DOHH2 (cell line): ENCODE results near the gene HMGN1.
A peak's percentile ranks its signal among the peaks of the same experiment; 100 is the strongest.

Source experiments
- H3F3A ChIP-seq: fragments of 200-600 bp; sonication (generic), shearing (Covaris generic); 2 replicates; pipeline ENCODE4 v1.6.0; 2016; ENCODE audit warnings: antibody characterized with exemption, mild to moderate bottlenecking; ENCODE audit not compliant: control insufficient read depth, insufficient read depth
- H3K27ac ChIP-seq: fragments of 200-600 bp; sonication (generic); 2 replicates; pipeline ENCODE4 v1.5.1; 2014; ENCODE audit warnings: low read depth, mild to moderate bottlenecking, low read length, moderate library complexity
- H3K27me3 ChIP-seq: fragments of 200-600 bp; sonication (generic); 2 replicates; pipeline ENCODE4 v1.6.1; 2014; ENCODE audit warnings: mild to moderate bottlenecking, low read length, mixed read lengths; ENCODE audit not compliant: control insufficient read depth
- H3K36me3 ChIP-seq: fragments of 200-600 bp; sonication (generic); 2 replicates; pipeline ENCODE4 v1.6.1; 2014; ENCODE audit warnings: mild to moderate bottlenecking, low read length, moderate library complexity, mixed read lengths; ENCODE audit not compliant: control insufficient read depth
- H3K4me1 ChIP-seq: fragments of 200-600 bp; sonication (generic); 2 replicates; pipeline ENCODE4 v1.6.1; 2014; ENCODE audit warnings: mild to moderate bottlenecking, low read length, mixed read lengths; ENCODE audit not compliant: control insufficient read depth
- H3K4me2 ChIP-seq: fragments of 200-600 bp; sonication (generic); 2 replicates; pipeline ENCODE4 v1.6.0; 2014; ENCODE audit warnings: mild to moderate bottlenecking, low read length, moderate library complexity
- H3K4me3 ChIP-seq: fragments of 200-600 bp; sonication (generic); 2 replicates; pipeline ENCODE4 v1.5.1; 2014; ENCODE audit warnings: mild to moderate bottlenecking, low read length, mixed read lengths
- H3K79me2 ChIP-seq: fragments of 200-600 bp; sonication (generic); 2 replicates; pipeline ENCODE4 v1.6.1; 2014; ENCODE audit warnings: mild to moderate bottlenecking, low read length, mixed read lengths; ENCODE audit not compliant: control insufficient read depth
- H3K9me2 ChIP-seq: fragments of 200-600 bp; sonication (generic); replicated peaks from 2 replicates; pipeline ENCODE4 v1.6.1; 2014; ENCODE audit warnings: mild to moderate bottlenecking, low read length, mixed read lengths; ENCODE audit not compliant: control insufficient read depth
- H3K9me3 ChIP-seq: fragments of 200-600 bp; sonication (generic); 2 replicates; pipeline ENCODE4 v1.6.1; 2014; ENCODE audit warnings: antibody characterized with exemption, low read length, mixed read lengths; ENCODE audit not compliant: control insufficient read depth, insufficient read depth
- H4K20me1 ChIP-seq: fragments of 200-600 bp; sonication (generic); 2 replicates; pipeline ENCODE4 v1.6.0; 2014; ENCODE audit warnings: low read depth, mild to moderate bottlenecking, antibody characterized with exemption, low read length, moderate library complexity; ENCODE audit not compliant: control insufficient read depth, insufficient read depth
- CTCF ChIP-seq: fragments of 200-600 bp; sonication (generic); IDR thresholded peaks from one replicate; pipeline ENCODE4 v1.5.1; 2014; ENCODE audit warnings: antibody characterized with exemption, mild to moderate bottlenecking, low read depth, low read length; ENCODE audit not compliant: poor library complexity, severe bottlenecking
- EZH2phosphoT487 ChIP-seq: fragments of 200-600 bp; sonication (generic); IDR thresholded peaks from 2 replicates; pipeline ENCODE4 v1.6.1; 2017; ENCODE audit warnings: borderline replicate concordance, mild to moderate bottlenecking, antibody characterized with exemption, low read length, moderate library complexity, mixed read lengths

HMGN1 gene

GRCh38 chr21:39317134-39318090 is 31.5 kb downstream of the HMGN1 start:
- H3K27me3 ChIP-seq, result no peaks in the 10 kb centered on the region
- peak overlapping the region; percentile 96 for H3K27ac ChIP-seq
- H3K4me3 ChIP-seq, result peak overlapping the region; percentile 75
- no peaks in the 10 kb centered on the region for H3K9me3 ChIP-seq
- H3K9me2 ChIP-seq, result no peaks in the 10 kb centered on the region
- TF ChIP-seq EZH2phosphoT487, result no peak
- no peak for TF ChIP-seq CTCF
- H3K36me3 ChIP-seq, result peaks cover 12% of the 10 kb centered on the region
- H3K79me2 ChIP-seq, result peaks cover 40% of the 10 kb centered on the region
- H3K4me2 ChIP-seq, result peak overlapping the region; percentile 97
- no peaks in the 10 kb centered on the region for H4K20me1 ChIP-seq
- peaks cover 60% of the 10 kb centered on the region for H3F3A ChIP-seq
- H3K4me1 ChIP-seq, result peaks cover 81% of the 10 kb centered on the region

GRCh38 chr21:39316729-39317128 is 32.2 kb downstream of the HMGN1 start:
- Histone ChIP-seq H3F3A (peaks cover 60% of the 10 kb centered on the region), H3K9me3 (no peaks in the 10 kb centered on the region), H3K27me3 (no peaks in the 10 kb centered on the region), H4K20me1 (peaks cover 5% of the 10 kb centered on the region), H3K79me2 (peaks cover 44% of the 10 kb centered on the region), H3K36me3 (peaks cover 18% of the 10 kb centered on the region), H3K4me2 (peak overlapping the region; percentile 97), H3K9me2 (no peaks in the 10 kb centered on the region), H3K4me1 (peaks cover 80% of the 10 kb centered on the region), H3K27ac (peak overlapping the region; percentile 96), H3K4me3 (peak overlapping the region; percentile 75)
- no peak for TF ChIP-seq CTCF
- TF ChIP-seq EZH2phosphoT487, result no peak

GRCh38 chr21:39315603-39316445 is 33.1 kb downstream of the HMGN1 start:
- Histone ChIP-seq H3K9me2 (no peaks in the 10 kb centered on the region), H3K4me2 (peak overlapping the region; percentile 97), H3K9me3 (no peaks in the 10 kb centered on the region), H3K4me1 (peaks cover 78% of the 10 kb centered on the region), H3K27me3 (no peaks in the 10 kb centered on the region), H4K20me1 (peaks cover 10% of the 10 kb centered on the region), H3K27ac (peak overlapping the region; percentile 96), H3K4me3 (peak overlapping the region; percentile 75), H3K36me3 (peaks cover 27% of the 10 kb centered on the region), H3F3A (peaks cover 57% of the 10 kb centered on the region), H3K79me2 (peaks cover 49% of the 10 kb centered on the region)
- TF ChIP-seq EZH2phosphoT487, result no peak
- TF ChIP-seq CTCF, result no peak
